CD4-positive, alpha-beta T cell treated with Interferon gamma for 1 hour (primary cell): Measurements from ENCODE around the gene KLHDC2.
"Not testable (repeated sequence)": the region's sequence is repeated elsewhere in the genome, so short reads cannot be mapped to it uniquely, and the experiment has no call there.

Source experiments
- DNase-seq: peaks from one replicate; pipeline ENCODE4 v3.0.0-alpha.2; 2020

The KLHDC2 gene

GRCh38 chr14:49767571-49768300 is at the start of gene KLHDC2:
Gene KLHDC2, plus strand, starts transcription at chr14:49768153. Its CDS starts 316 bp downstream, at chr14:49768469.
- DNase-seq, result peak; percentile 88

GRCh38 chr14:49720744-49721143 is 47.2 kb upstream of the KLHDC2 start:
- DNase-seq, result no peak

GRCh38 chr14:49721733-49722435 is 46.1 kb upstream of the KLHDC2 start:
- not testable (repeated sequence) for DNase-seq

- DNase-seq, result no peak
Observed at GRCh38 chr14:49727171-49727570, 40.8 kb upstream of the KLHDC2 start.

- DNase-seq, result no peak
Observed at GRCh38 chr14:49732896-49733295, 35.1 kb upstream of the KLHDC2 start.

- DNase-seq, result no peak
Observed at GRCh38 chr14:49733836-49734235, 34.1 kb upstream of the KLHDC2 start.

- not testable (repeated sequence) for DNase-seq
Observed at GRCh38 chr14:49735669-49736068, 32.3 kb upstream of the KLHDC2 start.

GRCh38 chr14:49745191-49745590 is 22.8 kb upstream of the KLHDC2 start:
- no peak for DNase-seq

- not testable (repeated sequence) for DNase-seq
Observed at GRCh38 chr14:49746476-49746875, 21.5 kb upstream of the KLHDC2 start.

- DNase-seq, result no peak
Observed at GRCh38 chr14:49754570-49755097, 13.3 kb upstream of the KLHDC2 start.

- DNase-seq, result no peak
Observed at GRCh38 chr14:49755378-49755777, 12.6 kb upstream of the KLHDC2 start.

- no peak for DNase-seq
Observed at GRCh38 chr14:49761839-49762551, 6.0 kb upstream of the KLHDC2 start.

GRCh38 chr14:49766839-49767238 is 1.1 kb upstream of the KLHDC2 start:
- no peak for DNase-seq

- no peak for DNase-seq
Observed at GRCh38 chr14:49767270-49767570, 733 bp upstream of the KLHDC2 start.

- peak; percentile 63 for DNase-seq
Observed at GRCh38 chr14:49768301-49769121, 558 bp downstream of the KLHDC2 start.

GRCh38 chr14:49769171-49769570 is 1.2 kb downstream of the KLHDC2 start:
- no peak for DNase-seq

- DNase-seq, result no peak
Observed at GRCh38 chr14:49769581-49770211, 1.7 kb downstream of the KLHDC2 start.

- no peak for DNase-seq
Observed at GRCh38 chr14:49770212-49770817, 2.4 kb downstream of the KLHDC2 start.

- not testable (repeated sequence) for DNase-seq
Observed at GRCh38 chr14:49771691-49772090, 3.7 kb downstream of the KLHDC2 start.

- no peak for DNase-seq
Observed at GRCh38 chr14:49774106-49774505, 6.2 kb downstream of the KLHDC2 start.

GRCh38 chr14:49778421-49778820 is 10.5 kb downstream of the KLHDC2 start:
- DNase-seq, result no peak

- DNase-seq, result not testable (repeated sequence)
Observed at GRCh38 chr14:49781040-49781439, 13.1 kb downstream of the KLHDC2 start.
